Duodenal mucosa (tissue), 2 donors: ENCODE results near the gene VTI1A.

Source experiments
- H3K27ac ChIP-seq: one replicate; pipeline ENCODE4 v1.7.0; 2013; ENCODE audit warnings: low read depth, low read length
- H3K27me3 ChIP-seq, 2 donors: one replicate each; pipeline ENCODE4 v1.7.0; 2013; ENCODE audit warnings: low read length in 2 of 2, control low read depth in 1 of 2; ENCODE audit not compliant: insufficient read depth in 2 of 2, control insufficient read depth in 1 of 2
- H3K36me3 ChIP-seq, 2 donors: one replicate each; pipeline ENCODE4 v1.7.0; 2013; ENCODE audit warnings: low read length in 2 of 2, control low read depth in 1 of 2; ENCODE audit not compliant: insufficient read depth in 2 of 2, control insufficient read depth in 1 of 2
- H3K4me1 ChIP-seq, 2 donors: one replicate each; pipeline ENCODE4 v1.7.0; 2013; ENCODE audit warnings: low read length in 2 of 2, control low read depth in 1 of 2; ENCODE audit not compliant: insufficient read depth in 2 of 2, control insufficient read depth in 1 of 2
- H3K4me3 ChIP-seq, 2 donors: one replicate each; pipeline ENCODE4 v1.7.0; 2013; ENCODE audit warnings: low read length in 2 of 2, low read depth in 1 of 2
- H3K9ac ChIP-seq, 2 donors: one replicate each; pipeline ENCODE4 v1.7.0; 2013; ENCODE audit warnings: low read length in 2 of 2, low read depth in 1 of 2
- H3K9me3 ChIP-seq, 2 donors: one replicate each; pipeline ENCODE4 v1.7.0; 2013; ENCODE audit warnings: low read length in 2 of 2, control low read depth in 1 of 2; ENCODE audit not compliant: control insufficient read depth in 1 of 2

The VTI1A gene

GRCh38 chr10:112424651-112425050 lies 22.4 kb upstream of the VTI1A start:
- H3K27ac ChIP-seq, result no peak overlapping the region
- H3K4me3 ChIP-seq, result no peak overlapping the region
- peaks cover 53 to 83% of the 10 kb centered on the region in 2 donors for H3K36me3 ChIP-seq
- no peaks in the 10 kb centered on the region for H3K9me3 ChIP-seq
- H3K4me1 ChIP-seq, result peaks cover 14 to 15% of the 10 kb centered on the region in 2 donors
- H3K27me3 ChIP-seq, result no peaks in the 10 kb centered on the region
- H3K9ac ChIP-seq, result no peak overlapping the region

- no peak overlapping the region for H3K9ac ChIP-seq
- no peaks in the 10 kb centered on the region for H3K27me3 ChIP-seq
- H3K4me3 ChIP-seq, result no peak overlapping the region
- H3K4me1 ChIP-seq, result peaks cover 15 to 17% of the 10 kb centered on the region in 2 donors
- no peaks in the 10 kb centered on the region for H3K9me3 ChIP-seq
- peaks cover 52 to 81% of the 10 kb centered on the region in 2 donors for H3K36me3 ChIP-seq
- no peak overlapping the region for H3K27ac ChIP-seq
Observed at GRCh38 chr10:112426111-112426510, 20.9 kb upstream of the VTI1A start.

- Histone ChIP-seq H3K4me1 (peaks cover 15 to 17% of the 10 kb centered on the region in 2 donors), H3K9me3 (no peaks in the 10 kb centered on the region), H3K36me3 (peaks cover 38 to 81% of the 10 kb centered on the region in 2 donors), H3K27ac (no peak overlapping the region), H3K4me3 (no peak overlapping the region), H3K27me3 (no peaks in the 10 kb centered on the region), H3K9ac (peak overlapping the region in 1 of 2 donors; percentile 15)
Observed at GRCh38 chr10:112429147-112429546, 17.9 kb upstream of the VTI1A start.

- Histone ChIP-seq H3K9me3 (no peaks in the 10 kb centered on the region), H3K9ac (no peak overlapping the region), H3K4me1 (peaks cover 10 to 14% of the 10 kb centered on the region in 2 donors), H3K36me3 (peaks cover 43 to 80% of the 10 kb centered on the region in 2 donors), H3K4me3 (no peak overlapping the region), H3K27ac (no peak overlapping the region), H3K27me3 (no peaks in the 10 kb centered on the region)
Observed at GRCh38 chr10:112429654-112430230, 17.3 kb upstream of the VTI1A start.

GRCh38 chr10:112433136-112433535 lies 13.9 kb upstream of the VTI1A start:
- Histone ChIP-seq H3K4me1 (peaks cover 6 to 11% of the 10 kb centered on the region in 2 donors), H3K4me3 (no peak overlapping the region), H3K9me3 (no peaks in the 10 kb centered on the region), H3K36me3 (peaks cover 22 to 63% of the 10 kb centered on the region in 2 donors), H3K9ac (no peak overlapping the region), H3K27me3 (no peaks in the 10 kb centered on the region), H3K27ac (no peak overlapping the region)

GRCh38 chr10:112434988-112435619 lies 11.9 kb upstream of the VTI1A start:
- Histone ChIP-seq H3K9me3 (no peaks in the 10 kb centered on the region), H3K4me1 (no peaks in the 10 kb centered on the region), H3K4me3 (no peak overlapping the region), H3K27ac (no peak overlapping the region), H3K27me3 (no peaks in the 10 kb centered on the region), H3K9ac (no peak overlapping the region), H3K36me3 (peaks cover 20 to 56% of the 10 kb centered on the region in 2 donors)

GRCh38 chr10:112438356-112438755 lies 8.7 kb upstream of the VTI1A start:
- no peak overlapping the region for H3K27ac ChIP-seq
- H3K27me3 ChIP-seq, result no peaks in the 10 kb centered on the region
- H3K4me3 ChIP-seq, result no peak overlapping the region
- peaks cover 31 to 48% of the 10 kb centered on the region in 2 donors for H3K36me3 ChIP-seq
- H3K9me3 ChIP-seq, result no peaks in the 10 kb centered on the region
- H3K4me1 ChIP-seq, result peaks cover 0 to 14% of the 10 kb centered on the region in 2 donors
- H3K9ac ChIP-seq, result no peak overlapping the region

- Histone ChIP-seq H3K4me3 (no peak overlapping the region), H3K9ac (no peak overlapping the region), H3K9me3 (no peaks in the 10 kb centered on the region), H3K27me3 (no peaks in the 10 kb centered on the region), H3K36me3 (peaks cover 34 to 36% of the 10 kb centered on the region in 2 donors), H3K4me1 (peaks cover 15 to 26% of the 10 kb centered on the region in 2 donors), H3K27ac (no peak overlapping the region)
Observed at GRCh38 chr10:112441520-112441919, 5.5 kb upstream of the VTI1A start.

- H3K9me3 ChIP-seq, result no peaks in the 10 kb centered on the region
- peaks cover 34 to 36% of the 10 kb centered on the region in 2 donors for H3K36me3 ChIP-seq
- H3K27ac ChIP-seq, result no peak overlapping the region
- no peak overlapping the region for H3K4me3 ChIP-seq
- no peak overlapping the region for H3K9ac ChIP-seq
- H3K4me1 ChIP-seq, result peaks cover 15 to 26% of the 10 kb centered on the region in 2 donors
- H3K27me3 ChIP-seq, result no peaks in the 10 kb centered on the region
Observed at GRCh38 chr10:112442063-112442462, 5.0 kb upstream of the VTI1A start.

- Histone ChIP-seq H3K27ac (peak overlapping the region; percentile 85), H3K9me3 (no peaks in the 10 kb centered on the region), H3K27me3 (no peaks in the 10 kb centered on the region), H3K9ac (peak overlapping the region; percentile 99 to 100), H3K36me3 (peaks cover 19 to 27% of the 10 kb centered on the region in 2 donors), H3K4me1 (peaks cover 25 to 34% of the 10 kb centered on the region in 2 donors), H3K4me3 (peak overlapping the region; percentile 100)
Observed at GRCh38 chr10:112446055-112446854, 760 bp upstream of the VTI1A start.
